NCI-H345 treated with DMSO at 0.1 percent for 48 hours (cell line): ENCODE data around the gene ACACB.

Experiments
- DNase-seq: peaks from one replicate; lab custom pipeline; 2025; ENCODE audit not compliant: unreplicated experiment; lab: John Stamatoyannopoulos, UW

Gene ACACB

DNA sequence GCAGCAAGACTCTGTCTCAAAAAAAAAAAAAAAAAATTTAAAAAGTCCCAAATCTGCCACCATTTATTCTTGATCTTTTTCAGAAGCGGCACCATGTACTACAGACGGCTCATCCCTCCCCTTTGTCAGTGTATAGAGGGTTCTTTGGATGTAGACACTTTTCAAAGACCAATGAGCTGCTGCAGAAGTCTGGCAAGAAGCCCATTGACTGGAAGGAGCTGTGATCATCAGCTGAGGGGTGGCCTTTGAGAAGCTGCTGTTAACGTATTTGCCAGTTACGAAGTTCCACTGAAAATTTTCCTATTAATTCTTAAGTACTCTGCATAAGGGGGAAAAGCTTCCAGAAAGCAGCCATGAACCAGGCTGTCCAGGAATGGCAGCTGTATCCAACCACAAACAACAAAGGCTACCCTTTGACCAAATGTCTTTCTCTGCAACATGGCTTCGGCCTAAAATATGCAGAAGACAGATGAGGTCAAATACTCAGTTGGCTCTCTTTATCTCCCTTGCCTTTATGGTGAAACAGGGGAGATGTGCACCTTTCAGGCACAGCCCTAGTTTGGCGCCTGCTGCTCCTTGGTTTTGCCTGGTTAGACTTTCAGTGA lies 6.5 kb upstream of the ACACB start:
- no peak for DNase-seq

DNA sequence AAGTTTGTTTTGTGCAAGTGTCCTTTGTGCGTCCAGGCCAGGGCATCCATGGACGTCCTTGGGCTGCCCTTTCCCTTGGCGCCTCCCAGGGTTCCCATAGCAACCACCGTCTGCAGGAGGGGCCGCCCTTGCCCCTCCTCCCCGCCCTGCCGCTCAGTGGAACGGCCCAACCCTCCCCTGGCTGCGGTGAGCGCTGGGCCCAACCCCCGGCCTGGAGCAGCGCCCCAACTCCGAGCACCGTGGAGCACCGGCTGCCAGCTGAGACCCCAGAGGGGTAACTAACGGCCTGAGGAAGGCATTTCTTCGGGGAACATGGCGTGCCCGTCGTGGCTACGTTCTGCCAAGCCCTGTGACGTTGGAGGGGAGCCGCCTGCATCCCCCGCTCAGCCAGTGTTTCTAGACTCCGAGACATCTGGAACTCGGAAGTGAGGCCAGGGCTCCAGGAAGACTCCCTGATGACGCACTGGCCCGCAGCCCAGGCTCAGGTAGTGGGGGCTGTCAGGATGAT lies 5.3 kb upstream of the ACACB start:
- DNase-seq = no peak

DNA sequence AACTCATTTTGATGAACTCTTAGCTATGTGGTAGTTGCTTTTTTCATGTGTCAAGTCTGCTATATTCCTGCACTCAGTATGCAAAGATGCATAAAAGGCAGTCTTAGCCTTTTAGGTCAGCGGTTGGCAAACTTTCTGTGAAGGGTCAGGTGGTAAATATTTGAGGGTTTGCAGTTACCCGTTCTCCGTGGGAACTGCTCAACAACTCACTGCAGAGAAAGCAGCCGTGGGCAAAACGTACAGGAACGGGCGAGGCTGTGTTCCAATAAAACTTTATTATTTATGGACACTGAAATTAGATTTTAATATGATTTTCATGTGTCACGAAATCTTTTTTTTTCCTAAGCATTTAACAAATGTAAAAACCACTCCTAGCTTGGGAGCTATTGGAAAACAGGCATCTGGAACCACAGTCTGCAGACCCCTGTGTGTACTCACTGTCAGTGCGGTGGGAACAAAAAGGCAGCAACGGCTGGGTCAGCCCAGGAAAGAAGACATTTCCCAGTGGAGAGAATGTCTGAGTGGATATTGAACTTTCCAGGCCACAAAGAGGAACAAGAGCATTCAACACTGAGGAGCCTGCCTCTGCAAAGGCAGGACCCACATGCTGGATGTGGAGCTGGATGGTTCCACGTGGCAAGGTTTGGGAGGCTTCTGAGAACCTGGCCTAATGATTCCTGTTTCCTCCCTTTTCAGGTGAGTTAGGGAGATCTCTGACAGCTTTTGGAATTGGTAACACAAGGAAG lies 3.5 kb upstream of the ACACB start:
- no peak for DNase-seq

DNA sequence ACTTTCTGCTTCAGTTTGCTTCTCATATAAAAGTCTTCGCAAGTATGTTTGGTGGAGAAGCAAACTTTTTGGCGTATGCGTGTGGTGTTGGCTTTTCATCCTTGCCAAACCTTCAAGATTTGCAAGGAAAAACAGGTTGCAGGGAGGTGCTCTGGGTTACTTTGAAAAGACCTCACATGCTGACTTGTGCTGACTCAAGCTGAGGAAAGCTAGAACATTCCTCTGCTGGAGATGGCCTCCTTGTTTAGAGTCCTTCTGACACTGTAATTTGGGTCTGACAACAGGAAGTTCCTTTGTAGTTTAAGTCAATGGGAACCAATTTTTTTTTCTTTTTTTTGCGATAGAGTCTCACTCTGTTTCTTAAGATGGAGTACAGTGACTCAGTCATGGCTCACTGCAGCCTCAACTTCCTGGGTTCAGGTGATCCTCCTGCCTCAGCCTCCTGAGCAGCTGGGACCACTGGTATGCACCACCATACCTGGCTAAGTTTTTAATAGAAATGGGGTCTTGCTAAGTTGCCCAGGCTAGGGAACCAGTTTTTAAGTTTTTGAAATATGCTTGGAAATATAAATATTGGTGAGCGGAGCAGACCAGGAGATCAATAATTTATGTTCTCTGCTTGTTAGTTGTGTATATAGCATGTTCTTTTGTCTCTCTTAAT lies 2.6 kb upstream of the ACACB start:
- DNase-seq = no peak

DNA sequence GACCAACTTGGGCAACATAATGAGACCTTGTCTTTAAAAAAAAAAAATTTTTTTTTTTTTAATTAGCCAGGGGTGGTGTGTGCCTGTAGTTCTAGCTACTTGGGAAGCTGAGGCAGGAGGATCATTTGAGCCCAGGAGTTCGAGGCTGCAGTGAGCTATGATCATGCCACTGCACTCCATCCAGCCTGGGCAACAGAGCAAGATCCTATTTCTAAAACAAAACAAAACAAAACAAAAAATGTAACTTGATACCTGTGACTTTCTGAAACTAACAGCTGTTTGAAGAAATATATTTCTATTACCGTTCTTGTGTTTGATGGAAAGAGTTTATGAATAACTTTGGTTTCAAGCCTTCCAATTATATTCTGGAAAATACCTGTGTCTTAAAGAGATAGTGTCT lies 1.7 kb upstream of the ACACB start:
- no peak for DNase-seq

DNA sequence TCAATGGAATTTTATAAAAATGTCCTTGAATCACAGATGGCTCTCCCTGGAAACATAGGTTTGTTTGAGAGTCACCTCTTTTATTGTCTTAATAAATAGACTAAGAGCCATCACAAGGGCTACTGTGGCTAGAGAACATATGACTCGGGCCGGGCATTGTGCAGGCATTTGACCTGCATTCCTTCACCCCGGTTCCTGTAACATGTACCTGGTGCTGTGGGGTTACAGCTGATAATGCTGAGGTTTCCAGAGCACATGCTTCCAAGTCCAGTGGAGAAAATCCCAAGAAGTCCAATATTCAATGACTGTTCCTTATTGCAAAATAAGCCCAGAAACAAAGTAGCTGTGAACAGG lies 1.0 kb upstream of the ACACB start:
- no peak for DNase-seq

DNA sequence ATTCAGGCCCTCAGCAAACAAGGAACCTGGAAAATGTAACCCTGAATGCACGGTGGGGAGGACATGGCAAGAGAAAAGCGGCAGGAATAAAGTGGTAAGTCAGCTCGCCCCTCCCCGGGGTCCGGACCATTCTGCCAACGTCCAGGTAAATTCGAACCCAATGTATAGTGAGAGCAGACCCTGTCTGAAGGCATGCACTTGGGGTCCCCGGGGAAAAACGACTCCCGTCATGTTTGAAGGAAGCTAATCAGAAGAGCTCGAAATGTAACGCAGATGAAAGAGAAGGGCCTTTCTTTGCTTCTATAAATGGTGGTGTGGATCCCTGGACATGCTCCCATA lies 193 bp downstream of the ACACB start:
- DNase-seq = no peak

DNA sequence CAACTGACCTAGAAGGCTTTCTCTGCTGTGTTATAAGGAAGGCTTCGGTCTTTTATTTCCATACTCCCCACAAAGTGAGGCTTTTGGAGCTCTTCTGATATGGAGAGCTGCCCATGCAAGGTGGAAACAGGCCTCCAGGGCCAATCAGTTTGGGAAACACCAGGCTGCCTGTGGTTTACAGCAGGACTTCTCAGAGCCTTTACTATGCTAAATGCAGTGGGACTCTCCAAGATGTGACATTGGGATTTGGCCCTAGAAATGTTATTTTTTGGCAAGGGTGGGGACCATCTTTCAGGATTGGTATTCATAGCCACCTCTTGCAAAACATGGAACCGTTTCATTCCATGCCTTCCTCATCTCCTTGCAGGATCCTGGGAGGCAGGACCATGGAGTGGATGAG lies 3.7 kb downstream of the ACACB start:
- DNase-seq = no peak

DNA sequence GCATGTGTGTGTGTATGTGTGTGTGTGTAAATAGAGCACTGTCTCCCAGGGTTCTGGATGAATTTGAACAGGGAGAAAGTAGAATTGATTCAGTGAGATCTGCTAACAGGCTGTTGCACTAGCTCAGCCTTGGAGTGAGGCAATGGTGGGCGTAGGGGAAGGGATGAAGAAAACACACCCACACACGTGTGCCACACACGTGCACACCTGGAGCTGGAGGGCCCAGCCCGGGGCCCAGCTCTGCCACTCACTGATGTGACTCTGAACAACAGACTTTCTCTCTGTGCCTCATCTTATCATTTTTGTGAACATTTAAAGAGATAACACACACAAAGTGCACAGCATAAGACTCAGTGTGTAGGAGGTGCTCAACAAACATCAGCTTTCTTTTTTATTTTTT lies 4.2 kb downstream of the ACACB start:
- no peak for DNase-seq

DNA sequence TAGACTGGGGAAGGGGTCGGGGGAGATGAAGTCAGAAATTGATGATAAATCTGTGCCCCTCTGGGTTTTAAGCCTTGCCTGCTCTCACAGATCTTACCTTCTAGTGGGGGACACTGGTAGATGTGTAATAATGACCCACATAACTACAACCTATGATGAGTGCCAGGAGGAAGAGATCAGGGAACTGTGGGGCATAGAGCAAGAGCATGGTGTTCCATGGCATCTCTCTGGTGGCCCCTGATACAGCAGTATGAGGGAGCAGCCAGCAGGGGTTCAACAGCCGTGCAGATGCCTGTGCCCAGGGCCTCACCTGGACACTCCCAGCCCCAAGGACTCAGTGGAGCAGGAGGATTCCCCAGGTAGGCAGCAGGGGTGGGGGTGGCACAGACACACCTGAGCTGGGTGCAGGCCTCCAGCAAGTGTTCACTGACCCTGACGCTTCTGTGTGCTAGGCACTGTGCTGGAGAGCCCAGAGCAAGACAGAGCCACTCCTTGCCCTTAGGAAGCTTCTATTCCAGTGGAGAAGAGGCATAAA lies 5.0 kb downstream of the ACACB start:
- DNase-seq = no peak

DNA sequence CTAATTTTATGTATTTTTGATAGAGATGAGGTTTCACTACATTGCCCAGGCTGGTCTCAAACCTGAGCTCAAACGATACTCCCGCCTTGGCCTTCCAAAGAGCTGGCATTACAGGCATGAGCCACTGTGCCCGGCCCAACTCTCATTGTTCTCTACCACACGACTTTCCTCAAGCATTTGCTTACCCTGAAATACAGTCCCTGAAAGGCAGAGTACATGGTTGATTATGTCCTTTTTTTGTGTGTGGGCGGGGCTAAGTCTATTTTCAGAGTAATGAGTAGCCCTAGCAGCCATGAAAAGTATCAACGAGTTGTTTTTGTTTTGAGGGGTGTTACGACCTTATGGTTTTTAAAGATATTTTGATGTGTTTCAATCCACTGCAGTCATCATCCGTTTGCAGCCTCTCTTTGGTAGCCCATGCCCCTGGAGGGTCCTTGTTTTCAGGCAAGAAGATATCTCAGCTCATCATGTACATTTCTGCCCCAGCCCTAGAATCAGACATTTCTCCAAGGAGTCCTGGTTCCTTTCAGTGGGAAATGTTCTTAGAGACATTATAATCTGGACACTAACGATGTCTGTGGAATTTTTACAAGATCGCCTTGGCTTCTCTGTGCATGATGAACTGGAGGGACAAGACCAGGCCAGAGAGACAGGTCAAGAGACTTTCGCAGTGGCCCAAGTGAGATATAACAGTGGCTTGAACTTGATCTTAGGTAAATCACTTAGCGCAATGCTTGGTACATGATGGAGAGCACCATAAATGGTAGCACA lies 8.7 kb downstream of the ACACB start:
- DNase-seq = no peak

DNA sequence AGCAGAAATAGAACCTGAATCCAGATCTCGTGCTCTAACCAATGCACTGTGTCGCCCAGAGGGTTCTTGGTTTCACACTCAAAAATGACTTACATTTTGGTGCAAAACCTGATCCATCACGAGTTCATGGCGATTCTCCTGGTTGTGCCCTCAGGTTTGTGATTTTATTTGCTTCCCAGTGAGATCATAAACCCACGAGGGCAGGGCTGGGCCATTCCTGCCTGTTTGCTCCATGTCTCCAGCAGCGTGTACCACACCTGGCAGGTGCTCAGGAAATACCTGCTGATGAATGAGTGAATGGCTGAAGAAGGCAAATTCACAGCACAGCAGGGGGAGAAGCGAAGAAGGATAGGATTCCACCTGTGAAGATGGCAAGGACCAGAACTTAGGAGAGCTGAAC lies 9.4 kb downstream of the ACACB start:
- DNase-seq = no peak

DNA sequence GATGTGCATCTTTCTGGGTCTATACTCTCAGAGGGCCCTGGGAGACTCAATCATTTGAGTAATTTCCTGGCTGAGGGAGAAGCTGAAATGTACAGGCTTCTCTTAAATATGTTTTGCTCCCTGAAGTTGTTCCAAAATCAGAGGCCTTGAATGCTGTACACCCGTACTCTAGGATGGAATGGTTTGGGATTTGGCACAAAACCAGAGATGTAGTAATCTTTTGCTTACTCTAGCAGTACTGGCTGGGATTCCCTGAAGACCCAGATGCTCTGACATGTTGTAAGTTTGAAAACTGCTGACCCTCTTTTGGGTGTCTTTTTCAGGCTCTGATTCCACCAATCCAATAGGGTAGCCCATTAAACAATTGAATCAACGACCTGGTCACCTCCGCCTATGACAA lies 10.4 kb downstream of the ACACB start:
- DNase-seq = no peak

DNA sequence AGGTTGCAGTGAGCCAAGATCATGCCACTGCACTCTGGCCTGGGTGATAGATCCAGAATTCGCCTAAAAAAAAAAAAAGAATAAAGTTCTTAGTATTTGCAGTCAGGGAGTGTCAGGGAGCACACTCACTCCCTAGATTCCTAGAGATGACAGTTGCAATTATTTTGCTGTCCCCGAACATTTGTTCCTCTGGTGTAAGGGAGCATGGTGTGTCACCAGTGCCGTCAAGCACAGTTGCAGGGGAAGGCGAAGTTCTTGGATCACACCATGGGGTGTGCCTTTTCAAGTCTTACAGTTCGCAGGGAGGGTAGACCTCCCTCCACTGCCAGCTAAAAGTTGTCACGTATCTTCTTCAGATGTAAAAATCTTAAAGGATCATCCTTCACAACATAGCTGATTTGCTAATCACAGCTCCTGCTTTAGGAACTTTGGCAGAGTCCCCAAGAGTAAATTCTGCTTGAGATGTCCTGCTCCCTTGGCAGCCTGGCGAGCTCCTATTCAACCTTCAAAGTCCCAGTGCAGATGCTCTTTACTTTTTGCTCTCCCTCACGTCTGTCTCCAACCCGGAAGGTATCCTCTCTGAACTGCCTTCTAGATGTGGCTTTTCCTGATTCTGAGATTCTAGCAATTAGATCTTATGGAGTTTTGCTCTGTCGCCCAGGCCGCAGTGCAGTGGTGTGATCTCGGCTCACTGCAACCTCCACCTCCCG lies 11.3 kb downstream of the ACACB start:
- DNase-seq = no peak

DNA sequence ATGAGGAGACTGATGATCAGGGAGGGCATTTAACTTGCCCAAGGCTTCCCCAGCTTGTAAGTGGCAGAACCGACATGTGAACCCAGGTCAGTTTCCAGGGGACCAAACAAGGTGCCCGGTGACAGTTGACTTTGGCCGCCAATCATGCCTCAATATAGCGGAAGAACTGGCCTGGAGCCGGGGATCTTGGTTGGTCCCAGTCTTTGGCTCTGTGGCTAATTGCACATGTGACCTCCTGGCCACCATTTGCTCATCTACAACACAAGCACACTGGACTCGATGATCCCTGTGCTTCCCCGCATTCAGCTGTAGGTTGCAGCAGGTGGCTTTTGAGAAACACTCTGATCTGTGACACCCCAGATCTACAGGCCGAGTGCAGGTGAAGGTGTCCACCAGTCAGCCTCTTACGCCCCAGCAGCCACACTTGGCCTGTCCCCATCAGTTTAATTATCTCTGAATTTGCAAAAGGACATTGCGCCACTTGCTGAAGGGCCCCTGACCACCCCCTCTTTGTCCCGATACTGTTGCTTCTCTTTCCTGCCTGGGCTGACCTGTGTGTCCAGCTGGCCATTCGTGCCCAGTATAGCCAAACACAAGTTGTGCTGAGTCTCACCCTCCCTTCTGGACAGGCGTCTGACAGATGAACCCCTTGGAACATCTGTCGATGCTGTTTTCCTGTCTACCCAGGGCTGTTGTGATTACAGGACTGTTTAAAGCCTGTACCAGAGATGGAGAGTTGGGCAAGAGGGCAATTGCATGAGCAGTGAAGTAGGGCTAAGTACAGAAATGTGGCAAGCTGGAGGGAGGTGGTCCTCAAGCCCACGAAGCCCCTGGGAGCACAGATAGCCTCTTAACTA lies 14.1 kb downstream of the ACACB start:
- no peak for DNase-seq

DNA sequence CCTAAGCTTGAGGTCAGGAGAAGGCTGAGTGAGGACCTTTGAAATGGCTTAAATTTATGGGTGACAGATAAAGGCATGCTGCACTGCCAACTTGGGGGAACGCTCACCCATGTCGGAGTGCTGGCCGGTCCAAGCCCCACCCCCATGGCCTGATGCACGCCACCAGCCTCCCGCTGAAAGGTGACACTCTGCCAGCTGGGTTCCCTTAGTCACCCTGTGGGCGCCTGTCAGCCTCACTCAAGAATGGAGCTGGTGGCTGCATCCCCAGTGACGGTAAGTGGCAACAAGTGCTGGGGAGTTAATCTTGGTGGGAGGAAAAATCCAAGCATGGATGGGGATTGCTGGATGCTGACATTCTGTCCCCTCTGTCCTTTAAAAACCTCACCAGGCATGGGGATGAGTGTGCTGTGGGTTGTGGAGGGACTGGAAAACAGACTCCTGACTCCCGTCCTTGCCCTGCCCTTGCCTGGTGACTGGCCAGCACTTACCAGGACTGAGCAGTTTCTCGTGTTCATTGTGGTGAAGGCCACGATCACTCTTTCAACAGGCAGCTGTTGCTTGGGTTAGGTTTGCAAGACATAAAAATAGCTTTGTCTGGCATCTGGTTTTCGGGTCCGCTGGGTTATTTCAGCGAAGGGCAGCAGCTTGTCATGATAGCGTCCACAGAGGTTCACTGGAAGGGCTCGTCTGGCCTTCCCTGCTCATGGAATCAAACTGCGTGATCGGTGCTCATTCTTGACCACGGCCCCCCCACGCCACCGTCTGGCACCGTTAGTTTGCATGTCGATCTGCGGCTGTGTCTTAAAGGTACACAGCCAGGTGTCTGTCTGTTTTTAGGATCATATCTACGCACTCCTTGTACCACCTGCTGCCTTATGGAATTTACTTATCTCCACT lies 15.0 kb downstream of the ACACB start:
- no peak for DNase-seq

DNA sequence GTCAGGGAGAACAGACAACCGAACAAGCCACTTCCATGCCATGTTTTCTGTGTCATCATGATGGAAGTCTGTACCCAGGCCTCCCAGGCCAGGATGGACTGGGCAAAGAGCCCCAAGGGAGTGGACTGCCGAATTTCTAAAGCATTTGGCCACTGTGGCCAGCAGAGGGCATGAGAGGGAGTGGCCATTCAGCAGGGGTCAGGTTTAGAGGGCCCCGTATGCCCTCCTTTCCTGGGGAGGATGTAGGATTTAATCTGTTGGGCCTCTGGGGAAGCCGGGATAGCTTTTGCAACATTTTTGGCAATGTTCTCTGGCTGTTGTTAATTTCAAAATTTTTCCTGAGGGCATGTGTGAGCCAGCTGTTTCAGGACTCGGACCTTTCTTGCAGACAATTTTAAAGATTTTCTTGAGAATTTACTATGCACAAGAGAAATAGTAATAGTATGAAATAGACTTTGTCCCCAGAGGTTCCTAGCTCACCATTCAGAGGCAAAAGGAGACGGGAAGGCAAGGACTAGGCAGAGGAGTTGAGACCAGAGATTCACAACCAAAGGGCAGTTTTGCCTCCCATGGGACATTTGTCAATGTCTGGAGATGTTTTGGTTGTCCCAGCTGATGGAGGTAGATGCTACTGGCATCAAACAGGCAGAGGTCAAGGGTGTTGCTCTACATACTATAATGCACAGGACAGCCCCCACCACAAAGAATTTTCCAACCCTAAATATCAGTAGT lies 18.0 kb downstream of the ACACB start:
- no peak for DNase-seq

DNA sequence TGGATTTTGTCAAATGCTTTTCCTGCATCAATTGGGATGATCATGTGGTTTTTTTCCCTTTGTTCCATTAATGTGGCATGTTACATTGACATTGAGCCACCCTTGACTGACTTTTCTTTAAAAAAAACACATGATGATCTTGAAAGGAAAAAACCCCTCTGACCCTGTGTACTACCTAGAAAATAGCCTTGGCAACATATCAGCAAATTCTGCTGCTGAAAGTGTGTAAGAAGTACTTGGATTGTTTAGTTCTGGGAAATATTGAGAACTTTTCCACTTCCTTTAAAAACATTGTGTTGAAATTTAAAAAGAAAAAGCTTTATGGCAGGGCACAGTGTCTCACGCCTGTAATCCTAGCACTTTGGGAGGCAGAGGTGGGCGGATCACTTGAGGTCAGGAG lies 20.7 kb downstream of the ACACB start:
- DNase-seq = no peak
